ENCODE results near the gene JPH3. TPM values are rescaled to one million over a fixed set of nuclear protein-coding genes. Genes with fewer than 3 reads are reported as not detected.

Gene JPH3
- total RNA-seq, 1 experiment from 2014 or later, result 0.11 TPM

GRCh38 chr16:87598431-87598830 is 3.9 kb upstream of the JPH3 start:
- H3K27me3 ChIP-seq (replicated peaks), result peaks cover 59% of the 10 kb centered on the region
- DNase-seq (ENCODE audit: low read depth in 1 of 2, low spot score in 2 of 2), result no peak
- 0 out of 2 replicates have a peak, but pooled peaks cover 5% of the 10 kb centered on the region for H3K9me3 ChIP-seq (replicated peaks)
- no peaks in the 10 kb centered on the region for H3K36me3 ChIP-seq
- no peak overlapping the region for H3K4me3 ChIP-seq
- H3K27ac ChIP-seq, result no peak overlapping the region
- peaks cover 4% of the 10 kb centered on the region for H3K4me1 ChIP-seq (replicated peaks)

- DNase-seq (ENCODE audit: low read depth in 1 of 2, low spot score in 2 of 2), result no peak
- Histone ChIP-seq H3K4me1 (replicated peaks) (peaks cover 4% of the 10 kb centered on the region), H3K27me3 (replicated peaks) (peaks cover 71% of the 10 kb centered on the region), H3K9me3 (replicated peaks) (0 out of 2 replicates have a peak, but pooled peaks cover 5% of the 10 kb centered on the region), H3K36me3 (no peaks in the 10 kb centered on the region), H3K4me3 (no peak overlapping the region), H3K27ac (no peak overlapping the region)
Measured at GRCh38 chr16:87600246-87600645, 2.1 kb upstream of the JPH3 start.

- DNase-seq (ENCODE audit: low read depth in 1 of 2, low spot score in 2 of 2), result no peak
- peaks cover 73% of the 10 kb centered on the region for H3K27me3 ChIP-seq (replicated peaks)
- no peaks in the 10 kb centered on the region for H3K36me3 ChIP-seq
- peaks cover 4% of the 10 kb centered on the region for H3K4me1 ChIP-seq (replicated peaks)
- H3K9me3 ChIP-seq (replicated peaks), result 0 out of 2 replicates have a peak, but pooled peaks cover 5% of the 10 kb centered on the region
- no peak overlapping the region for H3K27ac ChIP-seq
- no peak overlapping the region for H3K4me3 ChIP-seq
Measured at GRCh38 chr16:87601401-87601981, 817 bp upstream of the JPH3 start.

GRCh38 chr16:87602821-87603683 is 744 bp downstream of the JPH3 start:
- Histone ChIP-seq H3K27me3 (replicated peaks) (peaks cover 76% of the 10 kb centered on the region), H3K4me3 (no peak overlapping the region), H3K9me3 (replicated peaks) (0 out of 2 replicates have a peak, but pooled peaks cover 2% of the 10 kb centered on the region), H3K36me3 (no peaks in the 10 kb centered on the region), H3K4me1 (replicated peaks) (peaks cover 4% of the 10 kb centered on the region), H3K27ac (no peak overlapping the region)
- no peak for DNase-seq (ENCODE audit: low read depth in 1 of 2, low spot score in 2 of 2)

GRCh38 chr16:87603684-87604633 is 1.7 kb downstream of the JPH3 start:
- H3K27me3 ChIP-seq (replicated peaks), result peaks cover 74% of the 10 kb centered on the region
- no peak overlapping the region for H3K27ac ChIP-seq
- DNase-seq (ENCODE audit: low read depth in 1 of 2, low spot score in 2 of 2), result no peak
- H3K4me3 ChIP-seq, result no peak overlapping the region
- peaks cover 4% of the 10 kb centered on the region for H3K4me1 ChIP-seq (replicated peaks)
- 0 out of 2 replicates have a peak, but pooled peaks cover 5% of the 10 kb centered on the region for H3K9me3 ChIP-seq (replicated peaks)
- H3K36me3 ChIP-seq, result no peaks in the 10 kb centered on the region

- no peak for DNase-seq (ENCODE audit: low read depth in 1 of 2, low spot score in 2 of 2)
- H3K36me3 ChIP-seq, result no peaks in the 10 kb centered on the region
- H3K4me3 ChIP-seq, result no peak overlapping the region
- H3K27ac ChIP-seq, result no peak overlapping the region
- peaks cover 70% of the 10 kb centered on the region for H3K27me3 ChIP-seq (replicated peaks)
- H3K9me3 ChIP-seq (replicated peaks), result 0 out of 2 replicates have a peak, but pooled peaks cover 3% of the 10 kb centered on the region
- peaks cover 4% of the 10 kb centered on the region for H3K4me1 ChIP-seq (replicated peaks)
Measured at GRCh38 chr16:87604634-87605111, 2.4 kb downstream of the JPH3 start.

GRCh38 chr16:87607223-87607622 is 4.9 kb downstream of the JPH3 start:
- Histone ChIP-seq H3K27me3 (replicated peaks) (peaks cover 61% of the 10 kb centered on the region), H3K4me3 (no peak overlapping the region), H3K9me3 (replicated peaks) (0 out of 2 replicates have a peak, but pooled peaks cover 3% of the 10 kb centered on the region), H3K36me3 (no peaks in the 10 kb centered on the region), H3K27ac (no peak overlapping the region), H3K4me1 (replicated peaks) (peaks cover 4% of the 10 kb centered on the region)
- DNase-seq (ENCODE audit: low read depth in 1 of 2, low spot score in 2 of 2), result no peak

GRCh38 chr16:87607871-87608270 is 5.6 kb downstream of the JPH3 start:
- H3K9me3 ChIP-seq (replicated peaks), result 0 out of 2 replicates have a peak, but pooled peaks cover 3% of the 10 kb centered on the region
- H3K27ac ChIP-seq, result no peak overlapping the region
- no peak for DNase-seq (ENCODE audit: low read depth in 1 of 2, low spot score in 2 of 2)
- peaks cover 3% of the 10 kb centered on the region for H3K4me1 ChIP-seq (replicated peaks)
- peaks cover 63% of the 10 kb centered on the region for H3K27me3 ChIP-seq (replicated peaks)
- no peak overlapping the region for H3K4me3 ChIP-seq
- no peaks in the 10 kb centered on the region for H3K36me3 ChIP-seq

GRCh38 chr16:87608400-87608985 is 6.2 kb downstream of the JPH3 start:
- H3K27me3 ChIP-seq (replicated peaks), result peaks cover 60% of the 10 kb centered on the region
- DNase-seq (ENCODE audit: low read depth in 1 of 2, low spot score in 2 of 2), result peak; percentile 56 to 75

GRCh38 chr16:87610026-87610425 is 7.7 kb downstream of the JPH3 start:
- Histone ChIP-seq H3K27me3 (replicated peaks) (peaks cover 48% of the 10 kb centered on the region), H3K4me3 (no peak overlapping the region), H3K4me1 (replicated peaks) (no peaks in the 10 kb centered on the region), H3K27ac (no peak overlapping the region), H3K36me3 (no peaks in the 10 kb centered on the region), H3K9me3 (replicated peaks) (0 out of 2 replicates have a peak, but pooled peaks cover 3% of the 10 kb centered on the region)
- DNase-seq (ENCODE audit: low read depth in 1 of 2, low spot score in 2 of 2), result no peak

More at GRCh38 chr16:87608400-87608985, 6.2 kb downstream of the JPH3 start:
- Histone ChIP-seq H3K9me3 (replicated peaks) (0 out of 2 replicates have a peak, but pooled peaks cover 3% of the 10 kb centered on the region), H3K27ac (no peak overlapping the region), H3K36me3 (no peaks in the 10 kb centered on the region), H3K4me3 (no peak overlapping the region), H3K4me1 (replicated peaks) (no peaks in the 10 kb centered on the region)

- Histone ChIP-seq H3K4me1 (replicated peaks) (no peaks in the 10 kb centered on the region), H3K4me3 (no peak overlapping the region), H3K27ac (no peak overlapping the region), H3K9me3 (replicated peaks) (0 out of 2 replicates have a peak, but pooled peaks cover 3% of the 10 kb centered on the region), H3K27me3 (replicated peaks) (peaks cover 43% of the 10 kb centered on the region), H3K36me3 (no peaks in the 10 kb centered on the region)
- DNase-seq (ENCODE audit: low read depth in 1 of 2, low spot score in 2 of 2), result no peak
Measured at GRCh38 chr16:87611456-87611855, 9.1 kb downstream of the JPH3 start.

GRCh38 chr16:87613961-87614360 is 11.7 kb downstream of the JPH3 start:
- no peak overlapping the region for H3K27ac ChIP-seq
- no peak overlapping the region for H3K4me3 ChIP-seq
- H3K27me3 ChIP-seq (replicated peaks), result peaks cover 42% of the 10 kb centered on the region
- no peak for DNase-seq (ENCODE audit: low read depth in 1 of 2, low spot score in 2 of 2)
- 0 out of 2 replicates have a peak, but pooled peaks cover under 1% of the 10 kb centered on the region for H3K9me3 ChIP-seq (replicated peaks)
- no peaks in the 10 kb centered on the region for H3K36me3 ChIP-seq
- no peaks in the 10 kb centered on the region for H3K4me1 ChIP-seq (replicated peaks)

GRCh38 chr16:87615621-87616041 is 13.3 kb downstream of the JPH3 start:
- no peak overlapping the region for H3K4me3 ChIP-seq
- no peak for DNase-seq (ENCODE audit: low read depth in 1 of 2, low spot score in 2 of 2)
- no peaks in the 10 kb centered on the region for H3K4me1 ChIP-seq (replicated peaks)
- no peak overlapping the region for H3K27ac ChIP-seq
- H3K27me3 ChIP-seq (replicated peaks), result peaks cover 40% of the 10 kb centered on the region
- no peaks in the 10 kb centered on the region for H3K9me3 ChIP-seq (replicated peaks)
- H3K36me3 ChIP-seq, result no peaks in the 10 kb centered on the region
